A549 (cell line): Measurements from ENCODE around the gene ARFGEF2. TPM values are rescaled to one million over a fixed set of nuclear protein-coding genes. Genes with fewer than 3 reads are reported as not detected.

Experiments used
- ATAC-seq, 2 experiments: fragments of 200-7000 bp in 1 of 2; fragments of >200 bp in 1 of 2; cut with Nextera tagmentation in 1 of 2; cut with Tn5 transposase in 1 of 2; 3 replicates each; pipeline versions ENCODE4 v1.8.0 to v1.9.1; 2018 to 2020; ENCODE audit warnings: mild to moderate bottlenecking in 1 of 2, moderate library complexity in 1 of 2
- CTCF ChIA-PET: fragments of 300-600 bp; sonication (Branson Sonifier 250); formaldehyde crosslinking; extraction: SDS; loops from one replicate; lab custom pipeline; 2021; ENCODE audit warnings: antibody characterized with exemption, inconsistent platforms; lab: Yijun Ruan, JAX
- POLR2A ChIA-PET: fragments of 350-600 bp; formaldehyde crosslinking; extraction: SDS; loops from one replicate; lab custom pipeline; 2021; ENCODE audit warnings: antibody characterized with exemption, inconsistent platforms; lab: Yijun Ruan, JAX
- DNase-seq, 2 experiments: peaks; one replicate each; pipeline versions ENCODE4 v3.0.0 to v3.0.0-alpha.2; 2011 to 2016; ENCODE audit warnings: low read depth in 1 of 2, low spot score in 1 of 2
- FAIRE-seq: peaks from 2 replicates; lab custom pipeline; 2011; peaks lifted over from hg19 to GRCh38; lab: Jason Lieb, UNC
- H3K27ac ChIP-seq, 2 experiments: fragments of >200 bp; sonication (Bioruptor Twin); formaldehyde crosslinking; 3 replicates each; pipeline ENCODE4 v1.5.1; 2016 to 2017
- H3K4me1 ChIP-seq: fragments of >200 bp; sonication (Bioruptor Twin); formaldehyde crosslinking; 3 replicates; pipeline ENCODE4 v1.6.1; 2016
- H3K4me2 ChIP-seq: fragments of >200 bp; sonication (Bioruptor Twin); formaldehyde crosslinking; 3 replicates; pipeline ENCODE4 v1.6.1; 2016
- H3K4me3 ChIP-seq: fragments of >200 bp; sonication (Bioruptor Twin); formaldehyde crosslinking; 3 replicates; pipeline ENCODE4 v1.5.1; 2016
- H3K9me3 ChIP-seq: fragments of >200 bp; sonication (Bioruptor Twin); formaldehyde crosslinking; 3 replicates; pipeline ENCODE4 v1.6.1; 2016
- BHLHE40 ChIP-seq: IDR thresholded peaks from 2 replicates; pipeline ENCODE4 v1.6.1; 2012; ENCODE audit warnings: low read depth, low read length, inconsistent platforms
- EHMT2 ChIP-seq: fragments of 200-600 bp; sonication (generic); IDR thresholded peaks from 2 replicates; pipeline ENCODE4 v1.6.1; 2016; ENCODE audit warnings: antibody characterized with exemption, low read depth, mild to moderate bottlenecking, moderate library complexity
- ESRRA ChIP-seq: fragments of 150-350 bp; IDR thresholded peaks from 2 replicates; pipeline ENCODE4 v1.6.1; 2014; ENCODE audit warnings: mild to moderate bottlenecking, low read length, borderline replicate concordance
- FOSB ChIP-seq: fragments of 250-450 bp; sonication (Bioruptor Pico); IDR thresholded peaks from 2 replicates; pipeline ENCODE4 v1.5.0; 2020; ENCODE audit warnings: mild to moderate bottlenecking, moderate library complexity
- FOSL2 ChIP-seq, 2 experiments: fragments of 450-650 bp in 1 of 2; fragments of >200 bp in 1 of 2; sonication (Bioruptor Twin) in 1 of 2; formaldehyde crosslinking; IDR thresholded peaks; 2 replicates each; pipeline versions ENCODE4 v1.5.0 to v1.6.1; 2016 to 2020; ENCODE audit warnings: mild to moderate bottlenecking in 1 of 2, moderate library complexity in 1 of 2
- GATA3 ChIP-seq: IDR thresholded peaks from 2 replicates; pipeline ENCODE4 v1.6.1; 2012; ENCODE audit warnings: borderline replicate concordance
- HDAC2 ChIP-seq: fragments of 200-600 bp; sonication (generic); IDR thresholded peaks from 2 replicates; pipeline ENCODE4 v1.6.1; 2016
- HOXA7 ChIP-seq: fragments of 250-450 bp; sonication (Bioruptor Pico); IDR thresholded peaks from 2 replicates; pipeline ENCODE4 v1.5.0; 2020; ENCODE audit warnings: mild to moderate bottlenecking, moderate library complexity
- HOXB5 ChIP-seq: fragments of 250-450 bp; sonication (Bioruptor Pico); IDR thresholded peaks from 2 replicates; pipeline ENCODE4 v1.5.0; 2020; ENCODE audit warnings: mild to moderate bottlenecking, moderate library complexity
- JUN ChIP-seq, 2 experiments: fragments of >200 bp; sonication (Bioruptor Twin); formaldehyde crosslinking; IDR thresholded peaks; 2 replicates in 1 of 2; 3 replicates in 1 of 2; pipeline ENCODE4 v1.6.1; 2016 to 2017
- JUNB ChIP-seq: fragments of >200 bp; sonication (Bioruptor Twin); formaldehyde crosslinking; IDR thresholded peaks from 2 replicates; pipeline ENCODE4 v1.6.1; 2016
- KDM1A ChIP-seq: fragments of 200-600 bp; sonication (generic); IDR thresholded peaks from 2 replicates; pipeline ENCODE4 v1.6.1; 2016; ENCODE audit warnings: low read depth, mild to moderate bottlenecking
- KDM5A ChIP-seq: fragments of 200-600 bp; sonication (generic); IDR thresholded peaks from 2 replicates; pipeline ENCODE4 v1.6.1; 2016; ENCODE audit warnings: antibody characterized with exemption, mild to moderate bottlenecking
- MAFK ChIP-seq: fragments of 450-650 bp; IDR thresholded peaks from 2 replicates; pipeline ENCODE4 v1.6.1; 2014; ENCODE audit not compliant: partially characterized antibody
- MAZ ChIP-seq: fragments of 150-350 bp; IDR thresholded peaks from 2 replicates; pipeline ENCODE4 v1.6.1; 2014; ENCODE audit warnings: antibody characterized with exemption, low read depth, low read length, borderline replicate concordance
- MYC ChIP-seq: IDR thresholded peaks from 2 replicates; pipeline ENCODE4 v1.6.1; 2012; ENCODE audit warnings: mild to moderate bottlenecking, inconsistent platforms, low read length, improper control_type of control experiment, borderline replicate concordance
- NPAS2 ChIP-seq: fragments of 250-450 bp; sonication (Bioruptor Pico); IDR thresholded peaks from 2 replicates; pipeline ENCODE4 v1.8.0; 2022; ENCODE audit warnings: mild to moderate bottlenecking, moderate library complexity, borderline replicate concordance
- RCOR1 ChIP-seq: fragments of 150-350 bp; IDR thresholded peaks from 2 replicates; pipeline ENCODE4 v1.6.1; 2014; ENCODE audit warnings: antibody characterized with exemption, low read length, low read depth
- RFX5 ChIP-seq: fragments of 450-650 bp; IDR thresholded peaks from 2 replicates; pipeline ENCODE4 v1.7.1; 2014; ENCODE audit warnings: antibody characterized with exemption, mild to moderate bottlenecking, moderate library complexity
- TFCP2L1 ChIP-seq: fragments of 250-450 bp; sonication (Bioruptor Pico); IDR thresholded peaks from 2 replicates; pipeline ENCODE4 v1.5.0; 2021; ENCODE audit warnings: mild to moderate bottlenecking
- TP53 ChIP-seq: fragments of 250-450 bp; sonication (Bioruptor Pico); IDR thresholded peaks from 2 replicates; pipeline ENCODE4 v1.5.0; 2021; ENCODE audit warnings: mild to moderate bottlenecking, moderate library complexity
- ZFP36 ChIP-seq: fragments of 450-650 bp; IDR thresholded peaks from 2 replicates; pipeline ENCODE4 v1.6.1; 2014; ENCODE audit warnings: borderline replicate concordance; ENCODE audit not compliant: partially characterized antibody
- WGBS: methylation state at CpG from one replicate; pipeline ENCODE4 v1.1.6; 2017; ENCODE audit errors: missing lambda C conversion rate; 5-methylcytosine and 5-hydroxymethylcytosine counted together
- polyA plus RNA-seq, 4 experiments: library from polyadenylated mRNA; depleted of rRNA in 3 of 4; stranded (reverse); fragments of >200 nt; fragmentation: RNase III in 1 of 4; extraction: RNeasy Plus Mini Kit Qiagen cat#74134 plus additional on column Dnase treatment in 1 of 4; gene quantifications; 2 replicates in 3 of 4; 3 replicates in 1 of 4; pipeline ENCODE4 v1.2.3, GENCODE V29; 2011 to 2017
- TF ChIP-seq, protein P1 (sequence below): fragments of >200 bp; sonication (Bioruptor Twin); formaldehyde crosslinking; IDR thresholded peaks from 2 replicates; pipeline ENCODE4 v1.6.1; 2016
- TF ChIP-seq, protein P2 (sequence below): fragments of >200 bp; sonication (Bioruptor Twin); formaldehyde crosslinking; IDR thresholded peaks from 3 replicates; pipeline ENCODE4 v1.5.1; 2016
- TF ChIP-seq, protein P3 (sequence below): fragments of 250-450 bp; sonication (Bioruptor Pico); IDR thresholded peaks from 2 replicates; pipeline ENCODE4 v1.5.0; 2020; ENCODE audit warnings: low read depth, mild to moderate bottlenecking, moderate library complexity
- TF ChIP-seq, protein P4 (sequence below): IDR thresholded peaks from 2 replicates; pipeline ENCODE4 v1.6.1; 2012
- TF ChIP-seq, protein P5 (sequence below): IDR thresholded peaks from 2 replicates; pipeline ENCODE4 v1.6.1; 2012

ARFGEF2 gene
- polyA plus RNA-seq, 2 of the 4 experiments (the other 2 are of a cell fraction), result 12.3 to 24.3 TPM

DNA sequence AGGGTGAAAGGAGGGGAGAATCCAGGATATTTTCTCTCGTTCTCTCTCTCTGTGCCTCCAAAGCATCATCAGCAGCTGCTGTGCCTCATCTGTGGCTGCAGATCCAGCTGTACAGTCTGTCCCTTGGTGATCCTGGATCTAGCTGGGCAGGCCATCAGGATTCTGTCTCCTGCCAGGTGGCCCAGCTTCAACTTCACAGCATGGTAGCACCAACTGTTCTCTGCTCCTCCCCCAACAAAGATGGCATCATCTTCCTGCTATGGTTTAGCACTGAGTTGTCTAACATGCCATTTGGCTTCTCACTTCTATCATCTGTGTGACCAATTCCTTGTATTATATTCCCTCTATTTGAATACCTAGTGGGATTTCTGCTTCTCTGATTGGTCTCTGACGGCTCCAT lies 28.6 kb upstream of the ARFGEF2 start:
- no peak for ATAC-seq
- CTCF ChIA-PET, result interaction anchor here (2.6 to 4.1 kb wide), 2 partner anchors 12 to 235 kb away, joined by 10 to 22 read pairs; no protein-coding TSS in a partner anchor
- POLR2A ChIA-PET, result no interaction called here
- WGBS, result 61% methylated on average over 2 of the region's 2 CpGs
- H3K4me2 ChIP-seq, result no peak overlapping the region
- FAIRE-seq, result no peak
- no peak overlapping the region for H3K4me3 ChIP-seq
- no peak for TF ChIP-seq TP53 (CRISPR knock-in tag)
- no peak for TF ChIP-seq MAZ
- no peak for TF ChIP-seq ESRRA
- TF ChIP-seq, protein P1, sequence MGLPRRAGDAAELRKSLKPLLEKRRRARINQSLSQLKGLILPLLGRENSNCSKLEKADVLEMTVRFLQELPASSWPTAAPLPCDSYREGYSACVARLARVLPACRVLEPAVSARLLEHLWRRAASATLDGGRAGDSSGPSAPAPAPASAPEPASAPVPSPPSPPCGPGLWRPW, result no peak
- TF ChIP-seq HOXA7 (CRISPR knock-in tag), result no peak
- TF ChIP-seq TFCP2L1 (CRISPR knock-in tag), result no peak
- TF ChIP-seq BHLHE40, result no peak
- TF ChIP-seq, all 56 proteins: peak for 0
- Histone ChIP-seq H3K4me1 (peaks cover 16% of the 10 kb centered on the region), H3K9me3 (no peaks in the 10 kb centered on the region), H3K27ac (no peak overlapping the region)
- DNase-seq, result no peak

DNA sequence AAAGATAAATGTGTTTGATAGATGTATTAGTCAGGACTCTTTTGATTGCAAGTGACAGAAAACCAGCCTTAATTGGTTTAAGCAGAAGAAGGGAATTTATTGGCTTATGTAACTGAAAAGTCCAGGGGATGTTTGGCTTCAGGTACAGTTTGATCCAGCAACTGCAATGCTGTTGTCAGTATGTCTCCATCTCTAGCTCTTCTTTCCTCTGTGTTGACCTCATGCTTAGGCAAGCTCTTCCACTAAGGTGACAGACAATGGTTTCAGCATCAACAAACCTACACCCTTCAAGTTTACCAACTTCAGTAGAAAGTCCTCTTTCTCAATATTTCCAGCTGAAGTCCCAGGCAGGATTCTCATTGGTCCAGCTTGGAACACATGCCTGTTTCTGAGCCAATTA lies 28.1 kb upstream of the ARFGEF2 start:
- CTCF ChIA-PET, result interaction anchor here (2.6 to 4.1 kb wide), 2 partner anchors 12 to 236 kb away, joined by 10 to 22 read pairs; no protein-coding TSS in a partner anchor
- FAIRE-seq, result no peak

DNA sequence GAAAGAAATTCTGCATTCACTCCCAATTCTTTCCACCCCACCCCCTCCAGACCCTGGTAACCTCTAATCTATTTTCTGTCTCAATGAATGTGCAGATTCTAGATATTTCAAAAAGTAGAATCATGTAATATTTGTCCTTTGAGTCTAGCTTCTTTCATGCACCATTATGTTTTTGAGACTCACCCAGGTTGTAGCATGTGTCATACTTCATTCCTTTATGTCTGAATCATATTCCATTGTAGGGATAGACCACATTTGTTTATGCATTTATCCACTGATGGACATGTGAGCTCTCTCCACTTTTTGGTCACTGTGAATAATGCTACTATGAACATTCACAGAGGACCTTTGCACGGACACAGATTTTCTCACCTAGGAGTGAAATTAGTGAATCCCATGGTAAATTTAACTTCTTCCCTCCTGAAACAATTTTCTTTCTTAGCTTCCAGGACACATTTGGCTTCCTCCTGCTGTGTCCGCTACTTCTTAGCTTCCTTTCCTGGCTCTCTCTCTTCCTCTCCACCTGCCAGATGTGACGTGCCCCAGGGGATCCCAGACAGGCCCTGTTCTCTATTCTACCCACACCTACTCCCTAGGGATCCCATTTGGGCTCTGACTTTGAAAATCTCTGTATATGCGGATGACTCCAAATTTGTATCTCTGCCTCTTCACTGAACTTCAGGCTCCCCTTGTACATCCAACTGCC lies 24.1 kb upstream of the ARFGEF2 start:
- WGBS, result 45% methylated on average over 4 of the region's 4 CpGs
- Histone ChIP-seq H3K4me3 (no peak overlapping the region), H3K4me1 (peaks cover 19% of the 10 kb centered on the region), H3K27ac (peak overlapping the region; percentile 51 to 79), H3K9me3 (no peaks in the 10 kb centered on the region), H3K4me2 (peak overlapping the region; percentile 51)
- POLR2A ChIA-PET, result interaction anchor here (0.6 to 1.4 kb wide), 9 partner anchors 9 to 240 kb away, joined by 3 to 15 read pairs (median 4); partner anchors contain the start of gene PREX1
- DNase-seq (peak; percentile 70 to 80), ATAC-seq (peak; percentile 94 to 97), FAIRE-seq (peak; percentile 39)
- CTCF ChIA-PET, result interaction anchor here (0.6 to 6.6 kb wide), 6 partner anchors 11 to 240 kb away, joined by 3 to 85 read pairs (median 3); no protein-coding TSS in a partner anchor
- TF ChIP-seq JUN (IDR thresholded peaks at IDR 0.05) (peak; percentile 31 to 50; a peak in 2 of 5 replicates), FOSB (no peak), RCOR1 (no peak), BHLHE40 (no peak), ZFP36 (no peak), KDM1A (no peak), RFX5 (no peak), HDAC2 (no peak), MYC (no peak), HOXB5 (CRISPR knock-in tag) (no peak), JUNB (peak; percentile 79), FOSL2 (IDR thresholded peaks at IDR 0.05) (peak; percentile 65), FOSL2 (CRISPR knock-in tag; IDR thresholded peaks at IDR 0.05) (peak; percentile 86), MAFK (peak; percentile 8), GATA3 (no peak; the same call in 1 of the 2 replicates), KDM5A (no peak)
- TF ChIP-seq, protein P2, sequence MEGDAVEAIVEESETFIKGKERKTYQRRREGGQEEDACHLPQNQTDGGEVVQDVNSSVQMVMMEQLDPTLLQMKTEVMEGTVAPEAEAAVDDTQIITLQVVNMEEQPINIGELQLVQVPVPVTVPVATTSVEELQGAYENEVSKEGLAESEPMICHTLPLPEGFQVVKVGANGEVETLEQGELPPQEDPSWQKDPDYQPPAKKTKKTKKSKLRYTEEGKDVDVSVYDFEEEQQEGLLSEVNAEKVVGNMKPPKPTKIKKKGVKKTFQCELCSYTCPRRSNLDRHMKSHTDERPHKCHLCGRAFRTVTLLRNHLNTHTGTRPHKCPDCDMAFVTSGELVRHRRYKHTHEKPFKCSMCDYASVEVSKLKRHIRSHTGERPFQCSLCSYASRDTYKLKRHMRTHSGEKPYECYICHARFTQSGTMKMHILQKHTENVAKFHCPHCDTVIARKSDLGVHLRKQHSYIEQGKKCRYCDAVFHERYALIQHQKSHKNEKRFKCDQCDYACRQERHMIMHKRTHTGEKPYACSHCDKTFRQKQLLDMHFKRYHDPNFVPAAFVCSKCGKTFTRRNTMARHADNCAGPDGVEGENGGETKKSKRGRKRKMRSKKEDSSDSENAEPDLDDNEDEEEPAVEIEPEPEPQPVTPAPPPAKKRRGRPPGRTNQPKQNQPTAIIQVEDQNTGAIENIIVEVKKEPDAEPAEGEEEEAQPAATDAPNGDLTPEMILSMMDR, result no peak
- TF ChIP-seq, protein P3, sequence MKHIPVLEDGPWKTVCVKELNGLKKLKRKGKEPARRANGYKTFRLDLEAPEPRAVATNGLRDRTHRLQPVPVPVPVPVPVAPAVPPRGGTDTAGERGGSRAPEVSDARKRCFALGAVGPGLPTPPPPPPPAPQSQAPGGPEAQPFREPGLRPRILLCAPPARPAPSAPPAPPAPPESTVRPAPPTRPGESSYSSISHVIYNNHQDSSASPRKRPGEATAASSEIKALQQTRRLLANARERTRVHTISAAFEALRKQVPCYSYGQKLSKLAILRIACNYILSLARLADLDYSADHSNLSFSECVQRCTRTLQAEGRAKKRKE, result no peak
- TF ChIP-seq, protein P4, sequence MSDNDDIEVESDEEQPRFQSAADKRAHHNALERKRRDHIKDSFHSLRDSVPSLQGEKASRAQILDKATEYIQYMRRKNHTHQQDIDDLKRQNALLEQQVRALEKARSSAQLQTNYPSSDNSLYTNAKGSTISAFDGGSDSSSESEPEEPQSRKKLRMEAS, result peak; percentile 57
- TF ChIP-seq, protein P5, sequence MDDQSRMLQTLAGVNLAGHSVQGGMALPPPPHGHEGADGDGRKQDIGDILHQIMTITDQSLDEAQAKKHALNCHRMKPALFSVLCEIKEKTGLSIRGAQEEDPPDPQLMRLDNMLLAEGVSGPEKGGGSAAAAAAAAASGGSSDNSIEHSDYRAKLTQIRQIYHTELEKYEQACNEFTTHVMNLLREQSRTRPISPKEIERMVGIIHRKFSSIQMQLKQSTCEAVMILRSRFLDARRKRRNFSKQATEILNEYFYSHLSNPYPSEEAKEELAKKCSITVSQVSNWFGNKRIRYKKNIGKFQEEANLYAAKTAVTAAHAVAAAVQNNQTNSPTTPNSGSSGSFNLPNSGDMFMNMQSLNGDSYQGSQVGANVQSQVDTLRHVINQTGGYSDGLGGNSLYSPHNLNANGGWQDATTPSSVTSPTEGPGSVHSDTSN, result no peak

More for the DNA sequence above, 28.1 kb upstream of the ARFGEF2 start:
- DNase-seq (no peak), ATAC-seq (no peak)
- peaks cover 17% of the 10 kb centered on the region for H3K4me1 ChIP-seq
- H3K9me3 ChIP-seq, result no peaks in the 10 kb centered on the region
- no peak overlapping the region for H3K27ac ChIP-seq
- no peak overlapping the region for H3K4me3 ChIP-seq
- no peak overlapping the region for H3K4me2 ChIP-seq
- POLR2A ChIA-PET, result no interaction called here
- TF ChIP-seq, protein P5, result no peak
- TF ChIP-seq NPAS2 (CRISPR knock-in tag) (no peak), MYC (no peak), HOXB5 (CRISPR knock-in tag) (no peak), EHMT2 (no peak)
